GM12878 (cell line): ENCODE results near the gene TMEM182. TPM values are rescaled to one million over a fixed set of nuclear protein-coding genes. Genes with fewer than 3 reads are reported as not detected.

ENCODE experiments used
- POU2F2 ChIP-seq: IDR thresholded peaks from 3 replicates; pipeline ENCODE4 v1.6.1; 2011; ENCODE audit warnings: low read depth, mild to moderate bottlenecking, low read length, borderline replicate concordance
- WRNIP1 ChIP-seq: IDR thresholded peaks from 2 replicates; pipeline ENCODE4 v1.6.1; 2011; ENCODE audit warnings: low read depth, low read length, improper control_type of control experiment, borderline replicate concordance
- polyA plus RNA-seq, 11 experiments: library from polyadenylated mRNA; depleted of rRNA in 4 of 11; unstranded in 6 of 11; stranded (reverse) in 5 of 11; fragments of >200 nt; fragmentation: Nextera tagmentation in 4 of 11; fragmentation: Illumina TruSeq in 1 of 11; extraction: Ambion mirVana in 4 of 11; extraction: Trizol in 1 of 11; gene quantifications; 1 replicate in 1 of 11; 2 replicates in 10 of 11; pipeline versions ENCODE4 v1.2.1 to v1.2.3, GENCODE V29; 2011 to 2016; ENCODE audit warnings: inconsistent platforms in 2 of 11, missing spikeins in 2 of 11, low read depth in 1 of 11
- total RNA-seq, 4 experiments: library from RNA; depleted of rRNA in 3 of 4; stranded (reverse); fragments of >200 nt in 3 of 4; fragmentation: Illumina TruSeq in 1 of 4; extraction: Trizol in 1 of 4; gene quantifications; 2 replicates each; pipeline versions ENCODE4 v1.2.1 to v1.2.3, GENCODE V29; 2013 to 2021

Gene TMEM182
- total and polyA plus RNA-seq, 10 of the 15 experiments (the other 5 are each of a cell fraction or from before 2014, with no cell fraction given): 1.8 to 5.4 (median 3.1) TPM

GRCh38 chr2:102852867-102853266 lies 91.0 kb downstream of the TMEM182 start (continued):
- TF ChIP-seq WRNIP1 (no peak), POU2F2 (no peak)

Other genes with a start within 250 kb of the TMEM182 start
- gene SLC9A2, start 142.5 kb upstream of the TMEM182 start, total RNA-seq (2014; rRNA removed): 0.85 and 0.87 TPM in 2 replicates
- 0.76 and 1.2 TPM in 2 replicates for gene SLC9A2, start 142.5 kb upstream of the TMEM182 start, total RNA-seq (2014; rRNA removed; fragmentation: Illumina TruSeq; extraction: Trizol)
- 0.80 and 1.2 TPM in 2 replicates for gene SLC9A2, start 142.5 kb upstream of the TMEM182 start, total RNA-seq (2021)
- 0.81 and 0.99 TPM in 2 replicates for gene SLC9A2, start 142.5 kb upstream of the TMEM182 start, polyA plus RNA-seq (2011; rRNA removed)
- gene SLC9A2, start 142.5 kb upstream of the TMEM182 start, polyA plus RNA-seq (2014; fragmentation: Illumina TruSeq; extraction: Trizol): 1.00 and 1.2 TPM in 2 replicates
- gene SLC9A2, start 142.5 kb upstream of the TMEM182 start, polyA plus RNA-seq (2014; fragmentation: Nextera tagmentation; extraction: Ambion mirVana): under 1 TPM; 0.13 to 0.26 TPM
- 1.2 and 2.0 TPM in 2 replicates for gene SLC9A2, start 142.5 kb upstream of the TMEM182 start, polyA plus RNA-seq (2014; rRNA removed)
- under 1 TPM; 0.29 to 0.70 TPM for gene SLC9A2, start 142.5 kb upstream of the TMEM182 start, polyA plus RNA-seq (2016; fragmentation: Nextera tagmentation; extraction: Ambion mirVana)